Heart left ventricle (tissue), 16 donors: Measurements from ENCODE around the gene USP25. TPM values are rescaled to one million over a fixed set of nuclear protein-coding genes. Genes with fewer than 3 reads are reported as not detected.

Experiments used
- ATAC-seq, 4 donors: fragments of 200-7000 bp; cut with Tn5 transposase; one replicate each; pipeline ENCODE4 v1.9.1; 2020 to 2022; ENCODE audit warnings: moderate library complexity in 4 of 4, mild to moderate bottlenecking in 3 of 4, moderate number of reproducible peaks in 1 of 4
- DNase-seq, 5 donors: peaks; one replicate each; pipeline ENCODE4 v3.0.0-alpha.2; 2020
- H3K27ac ChIP-seq, 12 donors: fragments of 200-600 bp; sonication (generic) in 4 of 12; one replicate each; pipeline versions ENCODE4 v1.5.0 to v1.8.0; 2016 to 2022; ENCODE audit warnings: mild to moderate bottlenecking in 2 of 12
- H3K27me3 ChIP-seq, 9 donors: fragments of 200-600 bp; sonication (generic) in 2 of 9; one replicate each; pipeline versions ENCODE4 v1.5.1 to v1.8.0; 2016 to 2022; ENCODE audit warnings: mild to moderate bottlenecking in 3 of 9
- H3K36me3 ChIP-seq, 9 donors: fragments of 200-600 bp; sonication (generic) in 2 of 9; one replicate each; pipeline versions ENCODE4 v1.5.0 to v1.8.0; 2018 to 2022; ENCODE audit warnings: mild to moderate bottlenecking in 2 of 9
- H3K4me1 ChIP-seq, 12 donors: fragments of 200-600 bp; sonication (generic) in 4 of 12; one replicate each; pipeline versions ENCODE4 v1.5.0 to v1.8.0; 2016 to 2022; ENCODE audit warnings: mild to moderate bottlenecking in 3 of 12
- H3K4me3 ChIP-seq, 12 donors: fragments of 200-600 bp; sonication (generic) in 4 of 12; one replicate each; pipeline versions ENCODE4 v1.5.0 to v1.8.0; 2017 to 2022; ENCODE audit warnings: mild to moderate bottlenecking in 9 of 12, moderate library complexity in 4 of 12
- H3K9me3 ChIP-seq, 12 donors: fragments of 200-600 bp; sonication (generic) in 4 of 12; one replicate each; pipeline versions ENCODE4 v1.5.0 to v1.8.0; 2016 to 2022; ENCODE audit warnings: mild to moderate bottlenecking in 1 of 12
- POLR2A ChIP-seq, 2 donors: fragments of 450-650 bp; IDR thresholded peaks; one replicate each; pipeline ENCODE4 v1.6.1; 2017; ENCODE audit warnings: antibody characterized with exemption in 2 of 2, mild to moderate bottlenecking in 2 of 2, moderate library complexity in 2 of 2
- whole genome bisulfite sequencing, 4 donors: extraction: QIAGEN DNeasy Blood & Tissue Kit in 2 of 4; methylation state at CpG; one replicate each; pipeline versions ENCODE4 v1.1.5 to v1.1.7; 2013 to 2018; 5-methylcytosine and 5-hydroxymethylcytosine counted together
- intact Hi-C, 10 donors: fragments of 100-400 bp; cut with DNase I; formaldehyde crosslinking; loops; one replicate each; pipeline versions ENCODE4 v1.11.1 to v1.14.2; 2022
- polyA plus RNA-seq, 2 donors: library from polyadenylated mRNA; stranded (reverse); fragments of 200-250 nt; gene quantifications; one replicate each; pipeline ENCODE4 v1.2.3, GENCODE V29; 2013
- total RNA-seq, 9 donors: library from RNA; depleted of rRNA in 2 of 9; stranded (reverse); fragments of >200 nt in 2 of 9; fragmentation: NEBNext Ultra II Directional in 3 of 9; extraction: Animal tissue kit (Norgen Biotek cat#: 25700) in 3 of 9; gene quantifications; one replicate each; pipeline versions ENCODE4 v1.1.0 to v1.2.4, GENCODE V29; 2016 to 2023
- TF ChIP-seq, protein P1 (sequence below), 12 donors: fragments of 200-600 bp; sonication (generic) in 4 of 12; IDR thresholded peaks; one replicate each; pipeline versions ENCODE4 v1.5.0 to v1.8.0; 2018 to 2022; ENCODE audit warnings: antibody characterized with exemption in 12 of 12, mild to moderate bottlenecking in 5 of 12
- donor health status: ischemic (EF 13 %, LVEDD 7.1; RV severe dilation, severe dysfunction).
- donor health status: healthy with polysubstance abuse.
- donor health status: DM: no; HTN: yes; CAD: no.
- donor health status: DM: no; HTN: no; CAD: no.
- donor health status: ischemic (EF 25% LVEDD 6.9; RV normal size, moderate dysfunction).
- donor health status: ischemic (EF 25% LVEDD 5.7; RV mildly dilated, moderate dysfunction).
- donor health status: healthy.
- donor health status: DM: yes; HTN: yes; CAD: no.
- donor health status: ischemic (EF 35%, LVEDD 5.7; RV mildly dilated, moderate dysfunction).
- donor health status: nonischemic (EF 11% LVEDD 7.7; RV severe dilation, severe dysfunction).
- donor health status: DM: yes; HTN: yes; CAD: no.
- donor health status: PGD.
- donor health status: ischemic (EF 29% LVEDD 5.4; RV normal size, mild dysfunction).
- donor health status: nonischemic (EF 23%, LVEDD 6.1; RV moderate dilation, normal function).

Gene USP25
- total and polyA plus RNA-seq, 11 donors: 20.4 to 55.3 (median 44.6) TPM

DNA sequence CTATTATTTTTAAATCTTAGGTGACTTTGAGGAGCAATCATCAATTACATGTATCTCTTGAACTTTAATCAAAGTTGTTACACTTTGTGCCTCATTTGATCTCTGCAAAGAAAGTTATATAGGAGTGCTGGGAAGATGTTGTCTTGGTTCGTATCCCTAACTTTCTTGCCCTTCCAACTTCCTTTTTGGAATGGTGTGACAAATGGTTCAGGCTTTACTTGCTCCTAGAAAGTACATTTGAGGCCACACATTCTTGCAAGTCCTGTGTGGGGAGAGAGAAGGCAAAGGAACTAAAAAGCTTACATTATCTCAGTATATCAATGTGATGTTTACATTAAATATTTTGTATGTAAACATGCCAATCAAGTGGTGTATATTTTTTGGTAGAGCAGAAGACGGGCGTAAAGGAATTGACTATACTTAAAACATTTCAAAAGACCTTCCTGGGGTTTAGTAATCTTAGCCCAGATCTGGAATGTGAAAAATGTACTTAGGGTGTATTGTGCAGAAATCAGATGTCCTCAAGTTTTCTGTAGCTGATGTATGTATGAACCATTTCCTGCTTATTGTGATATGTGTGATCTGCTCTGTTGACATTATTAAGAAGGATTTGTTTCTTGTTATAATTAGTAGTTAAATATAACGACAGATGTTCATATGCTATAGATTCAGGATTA is 59.2 kb downstream of the USP25 start:
- H3K4me1 ChIP-seq: peaks cover 0 to 3% (median 0%) of the 10 kb centered on the region in 12 donors
- no peaks in the 10 kb centered on the region for H3K27me3 ChIP-seq
- H3K9me3 ChIP-seq: no peaks in the 10 kb centered on the region
- intact Hi-C loops: no loop called here
- no peak for TF ChIP-seq POLR2A (IDR thresholded peaks at IDR 0.05)
- TF ChIP-seq, protein P1, sequence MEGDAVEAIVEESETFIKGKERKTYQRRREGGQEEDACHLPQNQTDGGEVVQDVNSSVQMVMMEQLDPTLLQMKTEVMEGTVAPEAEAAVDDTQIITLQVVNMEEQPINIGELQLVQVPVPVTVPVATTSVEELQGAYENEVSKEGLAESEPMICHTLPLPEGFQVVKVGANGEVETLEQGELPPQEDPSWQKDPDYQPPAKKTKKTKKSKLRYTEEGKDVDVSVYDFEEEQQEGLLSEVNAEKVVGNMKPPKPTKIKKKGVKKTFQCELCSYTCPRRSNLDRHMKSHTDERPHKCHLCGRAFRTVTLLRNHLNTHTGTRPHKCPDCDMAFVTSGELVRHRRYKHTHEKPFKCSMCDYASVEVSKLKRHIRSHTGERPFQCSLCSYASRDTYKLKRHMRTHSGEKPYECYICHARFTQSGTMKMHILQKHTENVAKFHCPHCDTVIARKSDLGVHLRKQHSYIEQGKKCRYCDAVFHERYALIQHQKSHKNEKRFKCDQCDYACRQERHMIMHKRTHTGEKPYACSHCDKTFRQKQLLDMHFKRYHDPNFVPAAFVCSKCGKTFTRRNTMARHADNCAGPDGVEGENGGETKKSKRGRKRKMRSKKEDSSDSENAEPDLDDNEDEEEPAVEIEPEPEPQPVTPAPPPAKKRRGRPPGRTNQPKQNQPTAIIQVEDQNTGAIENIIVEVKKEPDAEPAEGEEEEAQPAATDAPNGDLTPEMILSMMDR (IDR thresholded peaks at IDR 0.05): no peak
- DNase-seq (no peak), ATAC-seq (no peak)
- peaks cover 0 to 10% (median 0%) of the 10 kb centered on the region in 9 donors for H3K36me3 ChIP-seq
- no peak overlapping the region for H3K4me3 ChIP-seq
- H3K27ac ChIP-seq: no peak overlapping the region
- WGBS, 4 donors: 87 to 94% (median 91%) methylated on average over 4 of the region's 4 CpGs

DNA sequence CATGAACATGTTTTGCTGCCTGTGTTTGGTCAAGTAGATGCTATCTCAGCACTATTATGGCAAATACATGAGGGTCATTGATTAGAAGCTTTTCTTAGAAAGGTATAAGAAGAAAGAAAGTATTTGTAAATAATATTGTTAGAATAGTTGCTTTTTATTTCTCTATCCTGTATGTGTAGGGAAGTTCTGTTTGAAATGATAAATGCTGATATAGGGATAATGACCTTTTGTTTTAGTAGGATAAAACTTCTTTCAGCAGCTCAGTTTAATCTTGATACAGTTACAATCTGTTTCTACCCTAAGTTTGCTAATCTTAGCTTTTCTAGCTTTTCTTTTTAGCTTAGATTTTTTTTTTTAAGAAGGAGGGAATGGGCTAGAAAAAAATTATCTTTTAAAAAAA is 63.3 kb downstream of the USP25 start:
- peaks cover 0 to 13% (median 0%) of the 10 kb centered on the region in 12 donors for H3K4me1 ChIP-seq

DNA sequence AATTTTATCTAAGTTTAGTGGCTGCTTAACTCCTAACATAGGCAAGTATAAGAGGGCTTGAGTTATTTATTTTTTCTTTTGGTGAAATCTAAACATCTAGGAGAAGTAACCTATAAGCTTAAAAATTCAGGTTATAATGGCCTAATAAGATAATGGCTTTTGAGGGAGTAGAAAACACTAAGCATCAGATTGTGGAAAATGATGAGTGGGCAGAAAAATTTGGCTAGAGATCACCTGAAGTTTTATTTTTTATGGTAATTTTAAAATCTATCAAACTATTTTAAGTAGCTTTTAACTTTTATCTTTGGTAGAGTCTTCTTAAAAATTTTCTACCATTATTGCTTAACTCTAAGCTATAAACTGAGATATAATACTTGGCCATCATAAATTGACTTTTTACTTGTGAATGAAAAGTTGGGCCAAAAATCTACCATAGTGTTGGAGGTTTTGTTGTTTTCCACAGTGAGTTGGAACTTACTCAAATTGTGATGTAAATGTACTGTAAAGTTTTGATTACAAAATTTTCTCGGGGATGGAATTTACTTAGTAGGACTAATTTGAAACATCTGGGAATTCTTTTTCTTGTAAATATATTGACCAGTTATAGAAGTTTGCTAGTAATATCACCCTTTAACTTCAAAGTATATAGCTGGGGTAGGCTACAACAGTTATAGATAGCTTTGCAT is 63.9 kb downstream of the USP25 start:
- no peaks in the 10 kb centered on the region for H3K9me3 ChIP-seq
- H3K27ac ChIP-seq: no peak overlapping the region
- H3K4me3 ChIP-seq: no peak overlapping the region
- H3K27me3 ChIP-seq: no peaks in the 10 kb centered on the region
- intact Hi-C loops: no loop called here
- DNase-seq: no peak
- peaks cover 0 to 10% (median 0%) of the 10 kb centered on the region in 9 donors for H3K36me3 ChIP-seq
- peaks cover 0 to 12% (median 0%) of the 10 kb centered on the region in 12 donors for H3K4me1 ChIP-seq
- ATAC-seq: no peak
- 82 to 84% (median 83%) methylated on average over 1 of the region's 1 CpG for WGBS, 4 donors
- no peak for TF ChIP-seq POLR2A (IDR thresholded peaks at IDR 0.05)
- TF ChIP-seq, protein P1 (IDR thresholded peaks at IDR 0.05): no peak

More for the DNA sequence above, 63.3 kb downstream of the USP25 start:
- Histone ChIP-seq H3K9me3 (no peaks in the 10 kb centered on the region), H3K4me3 (no peak overlapping the region), H3K27me3 (no peaks in the 10 kb centered on the region), H3K27ac (no peak overlapping the region), H3K36me3 (peaks cover 0 to 10% (median 0%) of the 10 kb centered on the region in 9 donors)
- no peak for TF ChIP-seq POLR2A (IDR thresholded peaks at IDR 0.05)
- TF ChIP-seq, protein P1 (IDR thresholded peaks at IDR 0.05): no peak
- intact Hi-C loops: no loop called here
- no peak for DNase-seq
- ATAC-seq: no peak

DNA sequence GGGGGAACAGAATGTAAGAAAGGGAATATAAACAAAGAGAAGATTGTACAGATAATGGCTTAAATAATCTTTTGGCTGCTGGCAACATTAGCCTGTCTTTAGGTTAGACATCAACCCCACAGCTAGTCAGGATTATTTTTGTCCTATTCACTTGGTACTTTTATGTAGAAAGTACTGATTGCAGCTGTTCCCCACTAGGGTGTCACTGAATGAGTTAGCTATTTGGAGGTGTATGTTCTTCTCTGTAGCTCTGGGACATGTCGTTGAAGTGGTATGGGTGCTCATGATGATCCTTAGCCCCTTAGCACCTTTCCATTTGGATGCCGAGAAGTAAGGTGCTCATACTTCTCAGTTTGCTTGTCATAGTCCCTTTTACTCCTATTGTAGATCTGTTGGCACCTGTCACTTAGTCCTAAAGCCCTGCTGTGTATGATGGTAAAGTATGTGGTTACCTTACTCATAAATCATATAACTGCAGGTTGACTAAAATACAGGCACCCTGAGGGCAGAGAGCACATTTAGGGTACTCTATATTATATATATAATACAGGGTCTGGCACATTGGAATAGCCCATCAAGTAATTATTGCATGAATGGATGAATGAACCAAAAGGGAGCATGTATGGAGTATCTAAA is 64.6 kb downstream of the USP25 start:
- Histone ChIP-seq H3K27me3 (no peaks in the 10 kb centered on the region), H3K9me3 (no peaks in the 10 kb centered on the region), H3K4me3 (no peak overlapping the region), H3K4me1 (peaks cover 0 to 10% (median 0%) of the 10 kb centered on the region in 12 donors), H3K36me3 (peaks cover 0 to 10% (median 0%) of the 10 kb centered on the region in 9 donors), H3K27ac (no peak overlapping the region)
- ATAC-seq (no peak), DNase-seq (no peak)
- WGBS, 4 donors: 94 to 99% (median 97%) methylated on average over 2 of the region's 2 CpGs
- no peak for TF ChIP-seq POLR2A (IDR thresholded peaks at IDR 0.05)
- TF ChIP-seq, protein P1 (IDR thresholded peaks at IDR 0.05): no peak
- intact Hi-C loops: no loop called here
